DOHH2 (cell line): ENCODE measurements around the gene PDIA3.
"Not testable (repeated sequence)": the region's sequence is repeated elsewhere in the genome, so short reads cannot be mapped to it uniquely, and the experiment has no call there.

Experiments
- EZH2phosphoT487 ChIP-seq: fragments of 200-600 bp; sonication (generic); IDR thresholded peaks from 2 replicates; pipeline ENCODE4 v1.6.1; 2017; ENCODE audit warnings: borderline replicate concordance, mild to moderate bottlenecking, antibody characterized with exemption, low read length, moderate library complexity, mixed read lengths
- TF ChIP-seq, protein P1 (sequence below): fragments of 200-600 bp; sonication (generic); IDR thresholded peaks from one replicate; pipeline ENCODE4 v1.5.1; 2014; ENCODE audit warnings: antibody characterized with exemption, mild to moderate bottlenecking, low read depth, low read length; ENCODE audit not compliant: poor library complexity, severe bottlenecking

DNA sequence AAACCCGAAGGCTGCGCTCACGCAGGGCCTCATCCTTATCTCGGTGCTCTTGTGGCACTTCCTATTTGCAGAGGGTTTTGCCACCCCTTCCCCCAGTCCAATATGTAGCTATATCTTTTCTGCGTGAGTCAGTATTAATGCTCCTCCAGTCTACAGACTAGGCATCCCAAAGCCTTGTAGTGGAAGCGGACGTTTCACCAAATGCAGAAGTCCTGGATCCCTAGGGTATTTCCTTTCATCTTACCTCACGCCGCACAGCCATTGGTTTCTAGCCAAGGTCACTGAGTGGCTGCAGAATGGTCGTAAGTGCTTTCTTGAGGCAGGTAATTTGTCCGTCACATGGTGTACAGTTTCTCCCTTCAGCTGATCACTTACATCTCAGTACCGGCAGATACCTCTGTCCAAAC, 668 bp downstream of the PDIA3 start:
- TF ChIP-seq, protein P1, sequence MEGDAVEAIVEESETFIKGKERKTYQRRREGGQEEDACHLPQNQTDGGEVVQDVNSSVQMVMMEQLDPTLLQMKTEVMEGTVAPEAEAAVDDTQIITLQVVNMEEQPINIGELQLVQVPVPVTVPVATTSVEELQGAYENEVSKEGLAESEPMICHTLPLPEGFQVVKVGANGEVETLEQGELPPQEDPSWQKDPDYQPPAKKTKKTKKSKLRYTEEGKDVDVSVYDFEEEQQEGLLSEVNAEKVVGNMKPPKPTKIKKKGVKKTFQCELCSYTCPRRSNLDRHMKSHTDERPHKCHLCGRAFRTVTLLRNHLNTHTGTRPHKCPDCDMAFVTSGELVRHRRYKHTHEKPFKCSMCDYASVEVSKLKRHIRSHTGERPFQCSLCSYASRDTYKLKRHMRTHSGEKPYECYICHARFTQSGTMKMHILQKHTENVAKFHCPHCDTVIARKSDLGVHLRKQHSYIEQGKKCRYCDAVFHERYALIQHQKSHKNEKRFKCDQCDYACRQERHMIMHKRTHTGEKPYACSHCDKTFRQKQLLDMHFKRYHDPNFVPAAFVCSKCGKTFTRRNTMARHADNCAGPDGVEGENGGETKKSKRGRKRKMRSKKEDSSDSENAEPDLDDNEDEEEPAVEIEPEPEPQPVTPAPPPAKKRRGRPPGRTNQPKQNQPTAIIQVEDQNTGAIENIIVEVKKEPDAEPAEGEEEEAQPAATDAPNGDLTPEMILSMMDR, result not testable (repeated sequence)
- TF ChIP-seq EZH2phosphoT487, result not testable (repeated sequence)
